ENCODE measurements around the gene PCSK6.

PCSK6 gene

GRCh38 chr15:101361418-101361817 lies 128.1 kb downstream of the PCSK6 start:
- no peaks in the 10 kb centered on the region for H3F3A ChIP-seq (ENCODE audit: insufficient read depth)
- H3K4me3 ChIP-seq (ENCODE audit: insufficient read depth, low read length, poor library complexity, severe bottlenecking), result no peak overlapping the region
- no peak overlapping the region for H2AFZ ChIP-seq (ENCODE audit: low read depth, low read length, severe bottlenecking)
- no peaks in the 10 kb centered on the region for H3K79me2 ChIP-seq (ENCODE audit: insufficient read depth, low read length)
- no peak overlapping the region for H3K4me2 ChIP-seq (ENCODE audit: low read depth, low read length, poor library complexity, severe bottlenecking)
- no peaks in the 10 kb centered on the region for H3K36me3 ChIP-seq (ENCODE audit: low read length)
- no peaks in the 10 kb centered on the region for H3K9me2 ChIP-seq (replicated peaks; ENCODE audit: insufficient read depth, low read length)
- no peaks in the 10 kb centered on the region for H4K20me1 ChIP-seq (ENCODE audit: low read depth, low read length)
- TF ChIP-seq CTCF (IDR thresholded peaks at IDR 0.05; ENCODE audit: insufficient read depth, low read length, poor library complexity, severe bottlenecking) (no peak), EZH2phosphoT487 (conservative IDR thresholded peaks at IDR 0.05; ENCODE audit: low read length) (no peak)
- no peak overlapping the region for H3K27ac ChIP-seq (ENCODE audit: low read depth, low read length)
- H3K27me3 ChIP-seq (ENCODE audit: low read length), result no peaks in the 10 kb centered on the region
- H3K9me3 ChIP-seq (ENCODE audit: insufficient read depth, low read length), result no peaks in the 10 kb centered on the region
- no peak overlapping the region for H3K9ac ChIP-seq (ENCODE audit: low read length)

- no peak overlapping the region for H3K9ac ChIP-seq (ENCODE audit: low read length)
- no peak overlapping the region for H2AFZ ChIP-seq (ENCODE audit: low read depth, low read length, severe bottlenecking)
- no peaks in the 10 kb centered on the region; the same call in 1 of the 2 replicates for H3K27me3 ChIP-seq (ENCODE audit: low read length)
- no peaks in the 10 kb centered on the region for H3K79me2 ChIP-seq (ENCODE audit: insufficient read depth, low read length)
- H3K27ac ChIP-seq (ENCODE audit: low read depth, low read length), result no peak overlapping the region
- TF ChIP-seq EZH2phosphoT487 (conservative IDR thresholded peaks at IDR 0.05; ENCODE audit: low read length) (no peak), CTCF (IDR thresholded peaks at IDR 0.05; ENCODE audit: insufficient read depth, low read length, poor library complexity, severe bottlenecking) (no peak)
- H3K9me3 ChIP-seq (ENCODE audit: insufficient read depth, low read length), result no peaks in the 10 kb centered on the region
- no peaks in the 10 kb centered on the region for H4K20me1 ChIP-seq (ENCODE audit: low read depth, low read length)
- H3K4me2 ChIP-seq (ENCODE audit: low read depth, low read length, poor library complexity, severe bottlenecking), result no peak overlapping the region
- H3K4me3 ChIP-seq (ENCODE audit: insufficient read depth, low read length, poor library complexity, severe bottlenecking), result no peak overlapping the region
- no peaks in the 10 kb centered on the region for H3K36me3 ChIP-seq (ENCODE audit: low read length)
- no peaks in the 10 kb centered on the region for H3F3A ChIP-seq (ENCODE audit: insufficient read depth)
- no peaks in the 10 kb centered on the region for H3K9me2 ChIP-seq (replicated peaks; ENCODE audit: insufficient read depth, low read length)
Measured at GRCh38 chr15:101359365-101359947, 130.1 kb downstream of the PCSK6 start.

GRCh38 chr15:101358895-101359294 lies 130.6 kb downstream of the PCSK6 start:
- no peaks in the 10 kb centered on the region for H3K9me3 ChIP-seq (ENCODE audit: insufficient read depth, low read length)
- no peaks in the 10 kb centered on the region for H4K20me1 ChIP-seq (ENCODE audit: low read depth, low read length)
- no peaks in the 10 kb centered on the region for H3K79me2 ChIP-seq (ENCODE audit: insufficient read depth, low read length)
- H2AFZ ChIP-seq (ENCODE audit: low read depth, low read length, severe bottlenecking), result no peak overlapping the region
- no peak overlapping the region for H3K4me3 ChIP-seq (ENCODE audit: insufficient read depth, low read length, poor library complexity, severe bottlenecking)
- no peak overlapping the region for H3K4me2 ChIP-seq (ENCODE audit: low read depth, low read length, poor library complexity, severe bottlenecking)
- H3K36me3 ChIP-seq (ENCODE audit: low read length), result no peaks in the 10 kb centered on the region
- no peak for TF ChIP-seq CTCF (IDR thresholded peaks at IDR 0.05; ENCODE audit: insufficient read depth, low read length, poor library complexity, severe bottlenecking)
- TF ChIP-seq EZH2phosphoT487 (conservative IDR thresholded peaks at IDR 0.05; ENCODE audit: low read length), result no peak
- no peaks in the 10 kb centered on the region; the same call in 1 of the 2 replicates for H3K27me3 ChIP-seq (ENCODE audit: low read length)
- H3K9ac ChIP-seq (ENCODE audit: low read length), result no peak overlapping the region
- no peaks in the 10 kb centered on the region for H3K9me2 ChIP-seq (replicated peaks; ENCODE audit: insufficient read depth, low read length)
- no peaks in the 10 kb centered on the region for H3F3A ChIP-seq (ENCODE audit: insufficient read depth)
- H3K27ac ChIP-seq (ENCODE audit: low read depth, low read length), result no peak overlapping the region
